Measurements from ENCODE around the gene NIN. TPM values are rescaled to one million over a fixed set of nuclear protein-coding genes. Genes with fewer than 3 reads are reported as not detected.

NIN gene
- total RNA-seq, 4 donors from 2014 or later: 22.7 to 48.2 (median 36.8) TPM

GRCh38 chr14:50794068-50794645, 36.8 kb downstream of the NIN start:
- WGBS: 84% methylated on average over 8 of the region's 8 CpGs
- no peak for DNase-seq (ENCODE audit: low spot score in 2 of 2)
- H3K27ac ChIP-seq: no peak overlapping the region
- no peak for TF ChIP-seq POLR2AphosphoS5 (IDR thresholded peaks at IDR 0.05)
- TF ChIP-seq, protein P1, sequence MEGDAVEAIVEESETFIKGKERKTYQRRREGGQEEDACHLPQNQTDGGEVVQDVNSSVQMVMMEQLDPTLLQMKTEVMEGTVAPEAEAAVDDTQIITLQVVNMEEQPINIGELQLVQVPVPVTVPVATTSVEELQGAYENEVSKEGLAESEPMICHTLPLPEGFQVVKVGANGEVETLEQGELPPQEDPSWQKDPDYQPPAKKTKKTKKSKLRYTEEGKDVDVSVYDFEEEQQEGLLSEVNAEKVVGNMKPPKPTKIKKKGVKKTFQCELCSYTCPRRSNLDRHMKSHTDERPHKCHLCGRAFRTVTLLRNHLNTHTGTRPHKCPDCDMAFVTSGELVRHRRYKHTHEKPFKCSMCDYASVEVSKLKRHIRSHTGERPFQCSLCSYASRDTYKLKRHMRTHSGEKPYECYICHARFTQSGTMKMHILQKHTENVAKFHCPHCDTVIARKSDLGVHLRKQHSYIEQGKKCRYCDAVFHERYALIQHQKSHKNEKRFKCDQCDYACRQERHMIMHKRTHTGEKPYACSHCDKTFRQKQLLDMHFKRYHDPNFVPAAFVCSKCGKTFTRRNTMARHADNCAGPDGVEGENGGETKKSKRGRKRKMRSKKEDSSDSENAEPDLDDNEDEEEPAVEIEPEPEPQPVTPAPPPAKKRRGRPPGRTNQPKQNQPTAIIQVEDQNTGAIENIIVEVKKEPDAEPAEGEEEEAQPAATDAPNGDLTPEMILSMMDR (IDR thresholded peaks at IDR 0.05): no peak
- no peak for TF ChIP-seq POLR2A (IDR thresholded peaks at IDR 0.05)
- no peaks in the 10 kb centered on the region for H3K4me1 ChIP-seq
- no peak overlapping the region for H3K4me3 ChIP-seq
- no peaks in the 10 kb centered on the region for H3K27me3 ChIP-seq
- H3K36me3 ChIP-seq: peaks cover 25% of the 10 kb centered on the region
- H3K9me3 ChIP-seq: no peaks in the 10 kb centered on the region

DNA sequence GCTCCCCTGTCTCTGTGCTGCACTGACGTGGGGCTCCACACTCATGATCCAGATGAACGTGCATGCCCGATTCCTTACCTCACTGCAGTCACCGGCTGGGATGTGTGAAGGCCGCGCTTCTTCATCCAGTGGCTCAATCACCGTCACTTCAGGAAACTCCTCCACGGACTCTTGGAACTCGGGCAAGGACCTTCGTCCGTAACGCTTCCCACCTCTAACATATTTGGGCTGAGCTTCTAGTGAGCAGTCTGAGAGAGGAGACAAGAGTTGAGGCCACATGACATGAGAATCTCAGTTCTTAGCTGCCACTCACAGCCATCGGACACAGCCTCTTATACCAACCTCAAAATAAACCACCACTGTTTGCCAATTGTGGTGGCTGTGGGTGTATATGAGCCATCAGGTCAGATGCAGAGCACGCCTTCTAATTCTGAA, 38.3 kb downstream of the NIN start:
- H3K4me1 ChIP-seq: no peaks in the 10 kb centered on the region
- H3K4me3 ChIP-seq: no peak overlapping the region
- H3K36me3 ChIP-seq: peaks cover 28% of the 10 kb centered on the region
- TF ChIP-seq, protein P1 (IDR thresholded peaks at IDR 0.05): no peak
- TF ChIP-seq EP300 (IDR thresholded peaks at IDR 0.05): no peak
- no peaks in the 10 kb centered on the region for H3K9me3 ChIP-seq
- WGBS: 96% methylated on average over 14 of the region's 14 CpGs
- H3K27ac ChIP-seq: no peak overlapping the region
- no peak for DNase-seq (ENCODE audit: low spot score in 2 of 2)
- no peaks in the 10 kb centered on the region for H3K27me3 ChIP-seq

DNA sequence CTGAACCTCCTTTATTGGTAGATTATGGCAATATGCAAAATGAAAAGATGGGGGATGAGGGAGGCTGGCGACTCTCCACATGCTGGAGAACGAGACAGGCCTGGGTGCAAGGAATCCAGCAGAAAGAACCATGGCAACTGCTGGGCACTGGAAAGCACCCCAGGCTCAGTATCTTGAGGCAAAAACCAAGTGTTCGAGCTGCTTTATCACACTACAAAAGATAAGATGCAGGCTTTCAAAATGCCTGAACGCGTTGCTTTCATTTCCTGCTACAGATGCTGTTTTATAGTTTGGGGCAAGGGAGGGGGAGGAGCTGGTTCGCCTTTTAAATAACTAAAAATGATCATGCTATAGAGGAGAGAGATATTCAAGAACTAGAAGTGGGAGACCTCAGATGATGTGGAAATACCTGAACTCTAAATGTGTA, 38.9 kb downstream of the NIN start:
- TF ChIP-seq, protein P1 (IDR thresholded peaks at IDR 0.05): no peak
- TF ChIP-seq EP300 (IDR thresholded peaks at IDR 0.05): no peak
- TF ChIP-seq POLR2AphosphoS5 (IDR thresholded peaks at IDR 0.05): no peak
- no peak for TF ChIP-seq POLR2A (IDR thresholded peaks at IDR 0.05)
- no peak overlapping the region for H3K4me3 ChIP-seq
- H3K9me3 ChIP-seq: no peaks in the 10 kb centered on the region
- H3K27ac ChIP-seq: no peak overlapping the region
- peaks cover 28% of the 10 kb centered on the region for H3K36me3 ChIP-seq
- WGBS: 69% methylated on average over 6 of the region's 6 CpGs
- no peaks in the 10 kb centered on the region for H3K4me1 ChIP-seq
- H3K27me3 ChIP-seq: no peaks in the 10 kb centered on the region
- no peak for DNase-seq (ENCODE audit: low spot score in 2 of 2)

DNA sequence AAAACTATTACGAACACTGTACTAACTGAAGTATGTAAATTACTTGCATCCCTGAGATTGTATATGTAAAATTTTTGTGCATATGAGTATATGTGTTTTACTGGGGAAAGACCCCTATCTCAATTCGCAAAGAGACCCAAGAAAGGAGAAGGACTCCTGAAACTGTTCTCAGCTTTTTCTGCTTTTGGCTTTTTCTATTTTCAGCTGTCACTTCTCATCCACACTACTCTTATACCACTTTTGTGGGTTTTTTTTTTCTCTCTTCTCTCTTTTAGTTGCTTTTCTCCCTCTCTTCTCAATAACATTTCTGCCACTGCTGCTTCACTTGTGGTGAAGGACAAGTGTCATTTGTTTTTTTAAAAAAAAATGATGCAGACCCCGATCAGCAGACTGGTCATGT, 39.8 kb downstream of the NIN start:
- no peaks in the 10 kb centered on the region for H3K9me3 ChIP-seq
- H3K36me3 ChIP-seq: peaks cover 28% of the 10 kb centered on the region
- no peak overlapping the region for H3K4me3 ChIP-seq
- H3K4me1 ChIP-seq: no peaks in the 10 kb centered on the region
- DNase-seq (ENCODE audit: low spot score in 2 of 2): no peak
- WGBS: 96% methylated on average over 3 of the region's 3 CpGs
- H3K27ac ChIP-seq: no peak overlapping the region
- TF ChIP-seq EP300 (IDR thresholded peaks at IDR 0.05): no peak
- no peak for TF ChIP-seq POLR2AphosphoS5 (IDR thresholded peaks at IDR 0.05)
- TF ChIP-seq, protein P1 (IDR thresholded peaks at IDR 0.05): no peak
- no peak for TF ChIP-seq POLR2A (IDR thresholded peaks at IDR 0.05)
- H3K27me3 ChIP-seq: no peaks in the 10 kb centered on the region

- Histone ChIP-seq H3K4me1 (no peaks in the 10 kb centered on the region), H3K4me3 (no peak overlapping the region), H3K36me3 (peaks cover 28% of the 10 kb centered on the region), H3K27ac (no peak overlapping the region), H3K9me3 (no peaks in the 10 kb centered on the region), H3K27me3 (no peaks in the 10 kb centered on the region)
- no peak for DNase-seq (ENCODE audit: low spot score in 2 of 2)
- WGBS: 92% methylated on average over 2 of the region's 2 CpGs
- TF ChIP-seq EP300 (IDR thresholded peaks at IDR 0.05): no peak
- TF ChIP-seq, protein P1 (IDR thresholded peaks at IDR 0.05): no peak
Observed at GRCh38 chr14:50790589-50790988, 40.4 kb downstream of the NIN start.
